ENCODE results near the gene TEX19.

GRCh38 chr17:82410014-82410716, 51.1 kb downstream of the TEX19 start:
- TF ChIP-seq SNAI2 (CRISPR knock-in tag; IDR thresholded peaks at IDR 0.05) (no peak), CSRNP3 (CRISPR knock-in tag; IDR thresholded peaks at IDR 0.05) (no peak), POU6F1 (CRISPR knock-in tag; IDR thresholded peaks at IDR 0.05; ENCODE audit: borderline replicate concordance, low read depth) (no peak), ARNTL (CRISPR knock-in tag; IDR thresholded peaks at IDR 0.05; ENCODE audit: borderline replicate concordance, low read depth) (no peak), CREB5 (CRISPR knock-in tag; IDR thresholded peaks at IDR 0.05; ENCODE audit: low read depth) (no peak), ZNF8 (CRISPR knock-in tag; IDR thresholded peaks at IDR 0.05) (no peak), ISL1 (CRISPR knock-in tag; IDR thresholded peaks at IDR 0.05) (no peak), ZFP3 (CRISPR knock-in tag; IDR thresholded peaks at IDR 0.05) (no peak), ZNF565 (CRISPR knock-in tag; conservative IDR thresholded peaks at IDR 0.05; ENCODE audit: low read depth) (no peak), GLIS3 (CRISPR knock-in tag; IDR thresholded peaks at IDR 0.05) (no peak)

Data from SK-N-SH treated with all-trans-retinoic acid at 6 μM for 48 hours (cell line).